Measurements from ENCODE around the gene TMEM184C. TPM values are rescaled to one million over a fixed set of nuclear protein-coding genes. Genes with fewer than 3 reads are reported as not detected.

Gene TMEM184C
- total and polyA plus RNA-seq, 2 experiments from 2014 or later = 15.1 to 42.2 TPM

DNA sequence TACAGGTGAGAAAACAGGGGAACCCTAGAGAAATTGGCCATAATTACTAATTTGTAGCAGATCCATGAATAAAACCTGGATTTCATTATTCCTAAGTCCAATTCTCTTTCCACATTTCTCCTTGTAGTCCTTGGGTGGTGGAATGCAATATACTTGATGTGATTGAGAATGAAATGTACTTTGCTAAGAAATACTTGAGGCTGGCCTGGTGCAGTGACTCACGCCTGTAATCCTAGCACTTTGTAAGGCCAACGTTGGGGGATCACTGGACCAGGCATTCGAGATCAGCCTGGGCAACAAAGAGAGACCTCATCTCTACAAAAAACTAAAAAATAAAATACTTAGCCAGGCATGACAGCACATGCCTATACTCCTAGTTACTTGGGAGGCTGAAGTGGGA, 15.9 kb downstream of the TMEM184C start (continued):
- TF ChIP-seq, protein P1, sequence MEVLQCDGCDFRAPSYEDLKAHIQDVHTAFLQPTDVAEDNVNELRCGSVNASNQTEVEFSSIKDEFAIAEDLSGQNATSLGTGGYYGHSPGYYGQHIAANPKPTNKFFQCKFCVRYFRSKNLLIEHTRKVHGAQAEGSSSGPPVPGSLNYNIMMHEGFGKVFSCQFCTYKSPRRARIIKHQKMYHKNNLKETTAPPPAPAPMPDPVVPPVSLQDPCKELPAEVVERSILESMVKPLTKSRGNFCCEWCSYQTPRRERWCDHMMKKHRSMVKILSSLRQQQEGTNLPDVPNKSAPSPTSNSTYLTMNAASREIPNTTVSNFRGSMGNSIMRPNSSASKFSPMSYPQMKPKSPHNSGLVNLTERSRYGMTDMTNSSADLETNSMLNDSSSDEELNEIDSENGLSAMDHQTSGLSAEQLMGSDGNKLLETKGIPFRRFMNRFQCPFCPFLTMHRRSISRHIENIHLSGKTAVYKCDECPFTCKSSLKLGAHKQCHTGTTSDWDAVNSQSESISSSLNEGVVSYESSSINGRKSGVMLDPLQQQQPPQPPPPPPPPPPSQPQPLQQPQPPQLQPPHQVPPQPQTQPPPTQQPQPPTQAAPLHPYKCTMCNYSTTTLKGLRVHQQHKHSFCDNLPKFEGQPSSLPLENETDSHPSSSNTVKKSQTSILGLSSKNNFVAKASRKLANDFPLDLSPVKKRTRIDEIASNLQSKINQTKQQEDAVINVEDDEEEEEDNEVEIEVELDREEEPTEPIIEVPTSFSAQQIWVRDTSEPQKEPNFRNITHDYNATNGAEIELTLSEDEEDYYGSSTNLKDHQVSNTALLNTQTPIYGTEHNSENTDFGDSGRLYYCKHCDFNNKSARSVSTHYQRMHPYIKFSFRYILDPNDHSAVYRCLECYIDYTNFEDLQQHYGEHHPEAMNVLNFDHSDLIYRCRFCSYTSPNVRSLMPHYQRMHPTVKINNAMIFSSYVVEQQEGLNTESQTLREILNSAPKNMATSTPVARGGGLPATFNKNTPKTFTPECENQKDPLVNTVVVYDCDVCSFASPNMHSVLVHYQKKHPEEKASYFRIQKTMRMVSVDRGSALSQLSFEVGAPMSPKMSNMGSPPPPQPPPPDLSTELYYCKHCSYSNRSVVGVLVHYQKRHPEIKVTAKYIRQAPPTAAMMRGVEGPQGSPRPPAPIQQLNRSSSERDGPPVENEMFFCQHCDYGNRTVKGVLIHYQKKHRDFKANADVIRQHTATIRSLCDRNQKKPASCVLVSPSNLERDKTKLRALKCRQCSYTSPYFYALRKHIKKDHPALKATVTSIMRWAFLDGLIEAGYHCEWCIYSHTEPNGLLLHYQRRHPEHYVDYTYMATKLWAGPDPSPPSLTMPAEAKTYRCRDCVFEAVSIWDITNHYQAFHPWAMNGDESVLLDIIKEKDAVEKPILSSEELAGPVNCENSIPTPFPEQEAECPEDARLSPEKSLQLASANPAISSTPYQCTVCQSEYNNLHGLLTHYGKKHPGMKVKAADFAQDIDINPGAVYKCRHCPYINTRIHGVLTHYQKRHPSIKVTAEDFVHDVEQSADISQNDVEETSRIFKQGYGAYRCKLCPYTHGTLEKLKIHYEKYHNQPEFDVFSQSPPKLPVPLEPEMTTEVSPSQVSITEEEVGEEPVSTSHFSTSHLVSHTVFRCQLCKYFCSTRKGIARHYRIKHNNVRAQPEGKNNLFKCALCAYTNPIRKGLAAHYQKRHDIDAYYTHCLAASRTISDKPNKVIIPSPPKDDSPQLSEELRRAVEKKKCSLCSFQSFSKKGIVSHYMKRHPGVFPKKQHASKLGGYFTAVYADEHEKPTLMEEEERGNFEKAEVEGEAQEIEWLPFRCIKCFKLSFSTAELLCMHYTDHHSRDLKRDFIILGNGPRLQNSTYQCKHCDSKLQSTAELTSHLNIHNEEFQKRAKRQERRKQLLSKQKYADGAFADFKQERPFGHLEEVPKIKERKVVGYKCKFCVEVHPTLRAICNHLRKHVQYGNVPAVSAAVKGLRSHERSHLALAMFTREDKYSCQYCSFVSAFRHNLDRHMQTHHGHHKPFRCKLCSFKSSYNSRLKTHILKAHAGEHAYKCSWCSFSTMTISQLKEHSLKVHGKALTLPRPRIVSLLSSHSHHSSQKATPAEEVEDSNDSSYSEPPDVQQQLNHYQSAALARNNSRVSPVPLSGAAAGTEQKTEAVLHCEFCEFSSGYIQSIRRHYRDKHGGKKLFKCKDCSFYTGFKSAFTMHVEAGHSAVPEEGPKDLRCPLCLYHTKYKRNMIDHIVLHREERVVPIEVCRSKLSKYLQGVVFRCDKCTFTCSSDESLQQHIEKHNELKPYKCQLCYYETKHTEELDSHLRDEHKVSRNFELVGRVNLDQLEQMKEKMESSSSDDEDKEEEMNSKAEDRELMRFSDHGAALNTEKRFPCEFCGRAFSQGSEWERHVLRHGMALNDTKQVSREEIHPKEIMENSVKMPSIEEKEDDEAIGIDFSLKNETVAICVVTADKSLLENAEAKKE (CRISPR knock-in tag; IDR thresholded peaks at IDR 0.05) = no peak
- TF ChIP-seq ZNF331 (CRISPR knock-in tag; IDR thresholded peaks at IDR 0.05; ENCODE audit: low read depth) = no peak

DNA sequence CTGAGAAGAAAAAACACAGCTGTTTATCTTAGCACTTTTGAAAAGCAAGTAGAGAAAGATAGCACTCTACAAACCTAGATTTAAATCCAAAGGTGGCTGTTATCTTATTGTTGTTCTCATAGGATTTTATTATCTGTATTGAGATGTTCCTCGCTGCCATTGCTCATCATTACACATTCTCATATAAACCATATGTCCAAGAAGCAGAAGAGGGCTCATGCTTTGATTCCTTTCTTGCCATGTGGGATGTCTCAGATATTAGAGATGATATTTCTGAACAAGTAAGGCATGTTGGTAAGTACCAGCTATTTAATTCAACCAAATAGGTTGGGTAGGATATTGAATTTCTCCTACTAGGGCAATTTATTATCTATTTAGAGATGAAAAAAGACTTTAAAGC, 16.4 kb downstream of the TMEM184C start:
- peaks cover 20% of the 10 kb centered on the region for H3K4me1 ChIP-seq (ENCODE audit: insufficient read depth)
- H3F3A ChIP-seq (replicated peaks; ENCODE audit: low read depth) = no peaks in the 10 kb centered on the region
- H4K20me1 ChIP-seq (replicated peaks; ENCODE audit: insufficient read depth) = no peaks in the 10 kb centered on the region
- no peaks in the 10 kb centered on the region for H3K27me3 ChIP-seq (ENCODE audit: insufficient read depth)
- H3K27ac Mint-ChIP-seq = no peak overlapping the region
- H3K4me2 ChIP-seq = no peak overlapping the region
- H3K36me3 Mint-ChIP-seq (ENCODE audit: low read depth) = peaks cover 61% of the 10 kb centered on the region
- no peaks in the 10 kb centered on the region for H3K9me2 ChIP-seq (ENCODE audit: insufficient read depth)
- no peak overlapping the region for H3K27ac ChIP-seq (ENCODE audit: low read depth)
- peaks cover 12% of the 10 kb centered on the region; the same call in 1 of the 2 replicates for H3K36me3 ChIP-seq (ENCODE audit: insufficient read depth)
- no peaks in the 10 kb centered on the region; the same call in 1 of the 2 replicates for H3K79me2 ChIP-seq (replicated peaks; ENCODE audit: insufficient read depth)
- no peak overlapping the region for H3K4me3 Mint-ChIP-seq
- no peak overlapping the region for H2AFZ ChIP-seq
- H3K9me3 Mint-ChIP-seq = no peaks in the 10 kb centered on the region
- no peak for ATAC-seq
- no peak overlapping the region for H3K4me3 ChIP-seq
- peaks cover 20% of the 10 kb centered on the region; the same call in 2 of the 3 replicates for H3K4me1 Mint-ChIP-seq
- DNase-seq (ENCODE audit: low spot score) = no peak
- no peaks in the 10 kb centered on the region for H3K27me3 Mint-ChIP-seq (ENCODE audit: insufficient read depth, low read depth, poor library complexity)
- TF ChIP-seq JUNB (IDR thresholded peaks at IDR 0.05; ENCODE audit: unreplicated experiment) (no peak), ZNF114 (CRISPR knock-in tag; IDR thresholded peaks at IDR 0.05) (no peak), ZNF331 (CRISPR knock-in tag; IDR thresholded peaks at IDR 0.05; ENCODE audit: low read depth) (no peak), EZH2phosphoT487 (IDR thresholded peaks at IDR 0.05; ENCODE audit: unreplicated experiment) (no peak), STAT1 (IDR thresholded peaks at IDR 0.05; ENCODE audit: unreplicated experiment) (no peak), EZH2 (IDR thresholded peaks at IDR 0.05; ENCODE audit: low read depth, unreplicated experiment) (no peak), POLR2AphosphoS5 (IDR thresholded peaks at IDR 0.05; ENCODE audit: low read depth) (no peak), CREB1 (CRISPR knock-in tag; IDR thresholded peaks at IDR 0.05; ENCODE audit: low read depth) (no peak), NANOG (IDR thresholded peaks at IDR 0.05; ENCODE audit: borderline replicate concordance) (no peak)
- TF ChIP-seq, protein P2, sequence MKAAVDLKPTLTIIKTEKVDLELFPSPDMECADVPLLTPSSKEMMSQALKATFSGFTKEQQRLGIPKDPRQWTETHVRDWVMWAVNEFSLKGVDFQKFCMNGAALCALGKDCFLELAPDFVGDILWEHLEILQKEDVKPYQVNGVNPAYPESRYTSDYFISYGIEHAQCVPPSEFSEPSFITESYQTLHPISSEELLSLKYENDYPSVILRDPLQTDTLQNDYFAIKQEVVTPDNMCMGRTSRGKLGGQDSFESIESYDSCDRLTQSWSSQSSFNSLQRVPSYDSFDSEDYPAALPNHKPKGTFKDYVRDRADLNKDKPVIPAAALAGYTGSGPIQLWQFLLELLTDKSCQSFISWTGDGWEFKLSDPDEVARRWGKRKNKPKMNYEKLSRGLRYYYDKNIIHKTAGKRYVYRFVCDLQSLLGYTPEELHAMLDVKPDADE (IDR thresholded peaks at IDR 0.05) = no peak
- TF ChIP-seq, protein P3, sequence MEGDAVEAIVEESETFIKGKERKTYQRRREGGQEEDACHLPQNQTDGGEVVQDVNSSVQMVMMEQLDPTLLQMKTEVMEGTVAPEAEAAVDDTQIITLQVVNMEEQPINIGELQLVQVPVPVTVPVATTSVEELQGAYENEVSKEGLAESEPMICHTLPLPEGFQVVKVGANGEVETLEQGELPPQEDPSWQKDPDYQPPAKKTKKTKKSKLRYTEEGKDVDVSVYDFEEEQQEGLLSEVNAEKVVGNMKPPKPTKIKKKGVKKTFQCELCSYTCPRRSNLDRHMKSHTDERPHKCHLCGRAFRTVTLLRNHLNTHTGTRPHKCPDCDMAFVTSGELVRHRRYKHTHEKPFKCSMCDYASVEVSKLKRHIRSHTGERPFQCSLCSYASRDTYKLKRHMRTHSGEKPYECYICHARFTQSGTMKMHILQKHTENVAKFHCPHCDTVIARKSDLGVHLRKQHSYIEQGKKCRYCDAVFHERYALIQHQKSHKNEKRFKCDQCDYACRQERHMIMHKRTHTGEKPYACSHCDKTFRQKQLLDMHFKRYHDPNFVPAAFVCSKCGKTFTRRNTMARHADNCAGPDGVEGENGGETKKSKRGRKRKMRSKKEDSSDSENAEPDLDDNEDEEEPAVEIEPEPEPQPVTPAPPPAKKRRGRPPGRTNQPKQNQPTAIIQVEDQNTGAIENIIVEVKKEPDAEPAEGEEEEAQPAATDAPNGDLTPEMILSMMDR (conservative IDR thresholded peaks at IDR 0.05; ENCODE audit: low read depth in 2 of 2) = no peak
- TF ChIP-seq, protein P4, sequence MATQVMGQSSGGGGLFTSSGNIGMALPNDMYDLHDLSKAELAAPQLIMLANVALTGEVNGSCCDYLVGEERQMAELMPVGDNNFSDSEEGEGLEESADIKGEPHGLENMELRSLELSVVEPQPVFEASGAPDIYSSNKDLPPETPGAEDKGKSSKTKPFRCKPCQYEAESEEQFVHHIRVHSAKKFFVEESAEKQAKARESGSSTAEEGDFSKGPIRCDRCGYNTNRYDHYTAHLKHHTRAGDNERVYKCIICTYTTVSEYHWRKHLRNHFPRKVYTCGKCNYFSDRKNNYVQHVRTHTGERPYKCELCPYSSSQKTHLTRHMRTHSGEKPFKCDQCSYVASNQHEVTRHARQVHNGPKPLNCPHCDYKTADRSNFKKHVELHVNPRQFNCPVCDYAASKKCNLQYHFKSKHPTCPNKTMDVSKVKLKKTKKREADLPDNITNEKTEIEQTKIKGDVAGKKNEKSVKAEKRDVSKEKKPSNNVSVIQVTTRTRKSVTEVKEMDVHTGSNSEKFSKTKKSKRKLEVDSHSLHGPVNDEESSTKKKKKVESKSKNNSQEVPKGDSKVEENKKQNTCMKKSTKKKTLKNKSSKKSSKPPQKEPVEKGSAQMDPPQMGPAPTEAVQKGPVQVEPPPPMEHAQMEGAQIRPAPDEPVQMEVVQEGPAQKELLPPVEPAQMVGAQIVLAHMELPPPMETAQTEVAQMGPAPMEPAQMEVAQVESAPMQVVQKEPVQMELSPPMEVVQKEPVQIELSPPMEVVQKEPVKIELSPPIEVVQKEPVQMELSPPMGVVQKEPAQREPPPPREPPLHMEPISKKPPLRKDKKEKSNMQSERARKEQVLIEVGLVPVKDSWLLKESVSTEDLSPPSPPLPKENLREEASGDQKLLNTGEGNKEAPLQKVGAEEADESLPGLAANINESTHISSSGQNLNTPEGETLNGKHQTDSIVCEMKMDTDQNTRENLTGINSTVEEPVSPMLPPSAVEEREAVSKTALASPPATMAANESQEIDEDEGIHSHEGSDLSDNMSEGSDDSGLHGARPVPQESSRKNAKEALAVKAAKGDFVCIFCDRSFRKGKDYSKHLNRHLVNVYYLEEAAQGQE (IDR thresholded peaks at IDR 0.05; ENCODE audit: unreplicated experiment) = no peak
